ENCODE measurements around the gene ABCA3. TPM values are rescaled to one million over a fixed set of nuclear protein-coding genes. Genes with fewer than 3 reads are reported as not detected.

ABCA3 gene
- total and polyA plus RNA-seq, 2 of the 8 experiments (the other 6 are each of a cell fraction or from before 2014, with no cell fraction given), result 5.7 to 7.9 TPM

GRCh38 chr16:2331931-2332267 lies 8.6 kb downstream of the ABCA3 start:
- H3K27ac ChIP-seq (ENCODE audit: low read depth, low read length), result no peak overlapping the region
- H3K14ac ChIP-seq (ENCODE audit: insufficient read length), result no peak overlapping the region
- H2BK12ac ChIP-seq (ENCODE audit: low read depth, low read length), result no peak overlapping the region
- no peak overlapping the region for H2BK5ac ChIP-seq (ENCODE audit: low read depth, low read length)
- no peak overlapping the region for H2BK120ac ChIP-seq (replicated peaks; ENCODE audit: low read depth, low read length)
- H2AFZ ChIP-seq (ENCODE audit: low read length), result no peak overlapping the region
- H3K18ac ChIP-seq (ENCODE audit: extremely low read depth, low read length), result no peak overlapping the region
- H3K4me3 ChIP-seq (ENCODE audit: extremely low read depth in 1 of 4, insufficient read depth in 2 of 4, low read depth in 3 of 4, low read length in 4 of 4), result no peak overlapping the region
- no peak overlapping the region for H2BK20ac ChIP-seq (ENCODE audit: low read length)
- H3K27me3 ChIP-seq (replicated peaks in 1 of 4; ENCODE audit: control insufficient read depth in 3 of 4, extremely low read depth in 1 of 4, insufficient read depth in 3 of 4, low read length in 3 of 4), result no peaks in the 10 kb centered on the region
- peaks cover 0 to 2% of the 10 kb centered on the region in 2 experiments for H4K20me1 ChIP-seq (replicated peaks in 1 of 2; ENCODE audit: control insufficient read depth in 1 of 2, insufficient read depth in 2 of 2, low read length in 2 of 2)
- no peak overlapping the region for H2AK5ac ChIP-seq (ENCODE audit: low read depth, low read length)
- DNase-seq (ENCODE audit: low read depth in 1 of 2, low spot score in 2 of 2), result no peak
- H2BK15ac ChIP-seq (ENCODE audit: low read length), result no peak overlapping the region
- ChIA-PET POLR2A (ENCODE audit: partially characterized antibody) (no interaction called here), CTCF (ENCODE audit: partially characterized antibody) (interaction anchor here (0.6 to 1.2 kb wide), 3 partner anchors 8 to 59 kb away, joined by 3 to 5 read pairs (median 3); no protein-coding TSS in a partner anchor)
- H3K56ac ChIP-seq (replicated peaks; ENCODE audit: insufficient read length, low read depth, low read length), result no peak overlapping the region
- no peak overlapping the region for H3K9ac ChIP-seq (replicated peaks in 1 of 4; ENCODE audit: extremely low read depth in 1 of 4, low read depth in 3 of 4, low read length in 3 of 4)
- H3K4ac ChIP-seq (replicated peaks; ENCODE audit: insufficient read length, low read depth, low read length), result no peak overlapping the region
- H3K9me3 ChIP-seq (ENCODE audit: insufficient read depth in 2 of 2, low read depth in 1 of 2, low read length in 1 of 2), result no peaks in the 10 kb centered on the region
- WGBS, 2 experiments (ENCODE audit: extremely low coverage in 1 of 2, insufficient coverage in 1 of 2, insufficient read length in 1 of 2, insufficient replicate concordance in 2 of 2, low coverage in 1 of 2, low lambda C conversion rate in 2 of 2, missing lambda C conversion rate in 1 of 2), result 84% methylated on average over 5 of the region's 5 CpGs; no CpG with 5 or more reads in 1 of the 2 experiments
- no peak overlapping the region for H3K4me2 ChIP-seq (ENCODE audit: insufficient read depth in 1 of 2, low read depth in 2 of 2, low read length in 2 of 2)
- H4K8ac ChIP-seq (ENCODE audit: extremely low read depth, insufficient read depth, low read length), result no peak overlapping the region
- H3K4me1 ChIP-seq (replicated peaks in 1 of 4; ENCODE audit: control insufficient read depth in 3 of 4, insufficient read depth in 4 of 4, low read length in 3 of 4), result no peaks in the 10 kb centered on the region
- no peaks in the 10 kb centered on the region for H3K79me2 ChIP-seq (ENCODE audit: control insufficient read depth in 1 of 2, insufficient read depth in 2 of 2, low read length in 2 of 2)
- no peak overlapping the region for H4K5ac ChIP-seq (ENCODE audit: insufficient read length, low read depth, low read length)
- no peaks in the 10 kb centered on the region for H3K36me3 ChIP-seq (ENCODE audit: control insufficient read depth in 2 of 4, insufficient read depth in 4 of 4, low read length in 3 of 4)
- no peaks in the 10 kb centered on the region for H3K79me1 ChIP-seq (ENCODE audit: low read depth, low read length)
- no peak for FAIRE-seq
- H3K23me2 ChIP-seq (ENCODE audit: low read depth, low read length), result no peaks in the 10 kb centered on the region; the same call in 1 of the 2 replicates
- H4K91ac ChIP-seq (replicated peaks; ENCODE audit: insufficient read length, low read length), result no peak overlapping the region
- H3K23ac ChIP-seq (ENCODE audit: insufficient read length), result no peak overlapping the region
- TF ChIP-seq CREB1 (IDR thresholded peaks at IDR 0.05) (no peak), SIN3A (conservative IDR thresholded peaks at IDR 0.05 in 1 of 2, IDR thresholded peaks at IDR 0.05 in 1 of 2; ENCODE audit: low read depth in 1 of 2, low read length in 2 of 2) (no peak), ZNF274 (IDR thresholded peaks at IDR 0.05; ENCODE audit: borderline replicate concordance, extremely low read depth, low read length) (no peak), EGR1 (IDR thresholded peaks at IDR 0.05; ENCODE audit: borderline replicate concordance, low read depth, low read length) (no peak), HDAC6 (IDR thresholded peaks at IDR 0.05; ENCODE audit: low read depth, low read length) (no peak), POLR2AphosphoS5 (IDR thresholded peaks at IDR 0.05; ENCODE audit: low read depth, low read length) (no peak), CBX5 (IDR thresholded peaks at IDR 0.05; ENCODE audit: low read depth, low read length) (no peak), KDM4A (IDR thresholded peaks at IDR 0.05; ENCODE audit: low read depth, low read length, severe bottlenecking) (no peak), SP4 (IDR thresholded peaks at IDR 0.05; ENCODE audit: low read length) (no peak), NANOG (IDR thresholded peaks at IDR 0.05; ENCODE audit: insufficient read depth, low read depth, low read length, poor library complexity, severe bottlenecking) (no peak), TAF1 (IDR thresholded peaks at IDR 0.05; ENCODE audit: low read depth, low read length) (no peak), RNF2 (IDR thresholded peaks at IDR 0.05; ENCODE audit: borderline replicate concordance, low read depth, low read length, missing control alignments, poor library complexity, severe bottlenecking) (no peak)
- TF ChIP-seq, protein P1, sequence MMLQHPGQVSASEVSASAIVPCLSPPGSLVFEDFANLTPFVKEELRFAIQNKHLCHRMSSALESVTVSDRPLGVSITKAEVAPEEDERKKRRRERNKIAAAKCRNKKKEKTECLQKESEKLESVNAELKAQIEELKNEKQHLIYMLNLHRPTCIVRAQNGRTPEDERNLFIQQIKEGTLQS (IDR thresholded peaks at IDR 0.05; ENCODE audit: insufficient read depth, low read depth, low read length), result no peak

All from H1 (cell line).